Astrocyte of the spinal cord (primary cell): ENCODE results near the gene RYR3.
A peak's percentile ranks its signal among the peaks of the same experiment; 100 is the strongest.
"Not testable (repeated sequence)": the region's sequence is repeated elsewhere in the genome, so short reads cannot be mapped to it uniquely, and the experiment has no call there.

Experiments used
- DNase-seq: peaks from one replicate; pipeline ENCODE4 v3.0.0; 2011; ENCODE audit warnings: low read depth, low spot score
- H3K4me3 ChIP-seq: 2 replicates; pipeline ENCODE4 v1.5.1; 2011; ENCODE audit warnings: low read depth, mild to moderate bottlenecking, low read length, moderate library complexity
- CTCF ChIP-seq: IDR thresholded peaks from 2 replicates; pipeline ENCODE4 v1.5.1; 2012; ENCODE audit warnings: low read depth, mild to moderate bottlenecking, low read length, inconsistent platforms
- in situ Hi-C: cut with HindIII; loops from 2 replicates; pipeline ENCODE4 v1.10.0; 2017; ENCODE audit warnings: low sequenced_read_pairs

The RYR3 gene

DNA sequence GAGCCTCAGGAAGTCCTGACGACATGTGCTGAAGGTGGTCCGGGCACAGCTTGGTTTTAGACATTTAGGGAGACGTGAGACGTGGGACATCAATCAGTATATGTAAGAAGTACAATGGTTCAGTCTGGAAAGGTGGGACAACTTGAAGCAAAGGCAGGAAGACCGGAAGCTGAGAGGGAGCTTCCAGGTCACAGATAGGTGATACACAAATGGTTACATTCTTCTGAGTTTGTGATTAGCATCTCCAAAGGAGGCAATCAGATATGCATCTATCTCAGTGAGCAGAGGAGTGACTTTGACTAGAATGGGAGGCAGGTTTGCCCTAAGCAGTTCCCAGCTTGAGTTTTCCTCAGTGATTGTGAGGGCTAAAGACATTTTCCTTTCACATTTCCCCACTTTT is 282.1 kb downstream of the RYR3 start:
- H3K4me3 ChIP-seq: no peak overlapping the region
- TF ChIP-seq CTCF: no peak
- in situ Hi-C loops: no loop called here
- no peak for DNase-seq

- in situ Hi-C loops, DNase-seq, H3K4me3 ChIP-seq: not testable (repeated sequence)
Measured at GRCh38 chr15:33598382-33598781, 287.6 kb downstream of the RYR3 start.

DNA sequence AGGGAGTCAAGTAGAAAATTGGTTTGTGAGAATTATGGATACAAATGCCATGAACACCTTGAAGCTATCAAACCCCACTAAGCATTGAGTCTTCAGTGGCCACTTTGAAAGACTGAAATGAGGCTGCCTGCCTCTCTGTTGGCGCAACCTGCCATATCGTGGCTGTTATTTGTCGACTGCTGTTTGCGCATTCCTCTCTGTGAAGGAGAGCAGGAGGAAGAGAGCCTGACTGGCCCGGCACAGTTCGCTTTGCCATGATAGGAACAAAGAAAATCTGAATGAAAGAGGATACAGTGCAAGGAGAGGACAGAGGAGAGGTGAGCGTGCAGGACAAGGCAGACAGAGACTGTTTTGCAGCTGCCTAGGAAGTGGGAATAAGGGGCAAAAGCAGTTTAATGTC is 289.4 kb downstream of the RYR3 start:
- no peak overlapping the region for H3K4me3 ChIP-seq
- no peak for TF ChIP-seq CTCF
- DNase-seq: no peak
- in situ Hi-C loops: no loop called here

GRCh38 chr15:33601461-33601860 is 290.7 kb downstream of the RYR3 start:
- H3K4me3 ChIP-seq: no peak overlapping the region
- TF ChIP-seq CTCF: no peak
- no peak for DNase-seq
- in situ Hi-C loops: no loop called here

DNA sequence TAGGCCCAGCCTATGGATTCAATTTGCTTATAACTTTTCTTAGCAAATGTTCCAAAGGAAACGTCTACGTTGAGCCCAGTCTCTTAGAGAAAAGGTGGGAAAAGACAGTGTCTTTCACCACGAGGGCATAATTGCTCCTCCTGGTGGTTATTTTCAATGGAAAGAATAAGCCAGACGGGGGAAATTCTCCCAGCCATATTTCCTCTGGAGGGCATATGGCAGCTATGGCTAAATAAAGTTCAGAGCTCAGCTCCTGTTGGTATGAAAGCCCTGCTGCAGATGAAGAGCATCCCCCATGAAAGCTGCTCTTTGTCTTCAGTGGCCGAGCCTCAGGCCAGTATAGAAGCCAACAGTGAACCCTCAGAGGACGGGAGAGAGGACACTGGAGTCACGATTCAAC is 297.9 kb downstream of the RYR3 start:
- DNase-seq: no peak
- in situ Hi-C loops: no loop called here
- peak; percentile 21 for TF ChIP-seq CTCF
- H3K4me3 ChIP-seq: no peak overlapping the region

- no peak for DNase-seq
- in situ Hi-C loops: no loop called here
- TF ChIP-seq CTCF: no peak
- no peak overlapping the region for H3K4me3 ChIP-seq
Measured at GRCh38 chr15:33612721-33613304, 302.0 kb downstream of the RYR3 start.

DNA sequence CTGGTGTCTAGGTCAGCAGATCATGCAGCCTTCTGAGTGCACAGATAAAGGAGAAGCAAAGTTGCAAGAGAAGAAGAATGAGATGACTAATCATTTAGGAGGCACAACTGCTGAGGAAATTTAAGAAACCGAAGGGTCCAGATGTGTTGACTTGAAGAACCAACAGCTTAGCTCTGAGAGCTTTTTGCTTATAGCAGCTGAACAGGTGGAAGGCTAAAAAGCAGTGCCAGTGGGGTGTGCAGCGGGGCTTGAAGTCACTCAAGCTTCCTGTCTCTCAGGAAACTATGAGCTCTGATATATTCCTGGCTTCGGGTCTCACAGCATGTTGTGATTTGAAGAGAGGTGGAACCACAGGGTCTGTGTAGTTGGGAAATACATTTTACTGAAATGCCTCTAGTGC is 305.7 kb downstream of the RYR3 start:
- in situ Hi-C loops: no loop called here
- no peak overlapping the region for H3K4me3 ChIP-seq
- TF ChIP-seq CTCF: no peak
- no peak for DNase-seq
